ENCODE data around the gene SLC41A3. TPM values are rescaled to one million over a fixed set of nuclear protein-coding genes. Genes with fewer than 3 reads are reported as not detected.

Gene SLC41A3
- total RNA-seq, 4 donors from 2014 or later = 22.7 to 41.5 (median 29.1) TPM

- no peak overlapping the region for H3K4me3 ChIP-seq
- intact Hi-C loops (cut with DNase I; ENCODE audit: low total_unique reads) = no loop called here
- no peaks in the 10 kb centered on the region for H3K4me1 ChIP-seq
- H3K27ac ChIP-seq = no peak overlapping the region
- H3K9me3 ChIP-seq = no peaks in the 10 kb centered on the region
- DNase-seq = no peak
- WGBS, 2 donors (ENCODE audit: low coverage in 1 of 2) = 92 to 94% methylated on average over 5 to 8 of the region's 8 CpGs
- H3K36me3 ChIP-seq = no peaks in the 10 kb centered on the region
- H3K27me3 ChIP-seq = no peaks in the 10 kb centered on the region
- no peak for TF ChIP-seq CTCF (IDR thresholded peaks at IDR 0.05)
- TF ChIP-seq EP300 (IDR thresholded peaks at IDR 0.05; ENCODE audit: low read depth) = no peak
- no peak for TF ChIP-seq POLR2A (IDR thresholded peaks at IDR 0.05)
- TF ChIP-seq POLR2AphosphoS5 (IDR thresholded peaks at IDR 0.05) = no peak
- in situ Hi-C loops (cut with MboI; ENCODE audit: low pct_ligation_motif_present in 1 of 4, low pct_unique_long_range_greater_than_20kb in 1 of 4, low sequenced_read_pairs in 3 of 4) = no loop called here
Observed at GRCh38 chr3:126051234-126051633, 32.7 kb downstream of the SLC41A3 start.

- intact Hi-C loops (cut with DNase I; ENCODE audit: low total_unique reads) (no loop called here), in situ Hi-C loops (cut with MboI; ENCODE audit: low pct_ligation_motif_present in 1 of 4, low pct_unique_long_range_greater_than_20kb in 1 of 4, low sequenced_read_pairs in 3 of 4) (no loop called here)
- no peak overlapping the region for H3K27ac ChIP-seq
- H3K9me3 ChIP-seq = no peaks in the 10 kb centered on the region
- no peaks in the 10 kb centered on the region for H3K36me3 ChIP-seq
- 86 to 100% methylated on average over 3 to 10 of the region's 10 CpGs for WGBS, 2 donors (ENCODE audit: low coverage in 1 of 2)
- no peaks in the 10 kb centered on the region for H3K27me3 ChIP-seq
- no peaks in the 10 kb centered on the region for H3K4me1 ChIP-seq
- TF ChIP-seq EP300 (IDR thresholded peaks at IDR 0.05; ENCODE audit: low read depth) (no peak), POLR2A (IDR thresholded peaks at IDR 0.05) (no peak), CTCF (IDR thresholded peaks at IDR 0.05) (no peak), POLR2AphosphoS5 (IDR thresholded peaks at IDR 0.05) (no peak)
- no peak overlapping the region for H3K4me3 ChIP-seq
- no peak for DNase-seq
Observed at GRCh38 chr3:126050626-126051025, 33.3 kb downstream of the SLC41A3 start.

- Histone ChIP-seq H3K27me3 (no peaks in the 10 kb centered on the region), H3K27ac (no peak overlapping the region), H3K4me3 (no peak overlapping the region), H3K4me1 (no peaks in the 10 kb centered on the region), H3K36me3 (no peaks in the 10 kb centered on the region), H3K9me3 (no peaks in the 10 kb centered on the region)
- intact Hi-C loops (cut with DNase I; ENCODE audit: low total_unique reads) = no loop called here
- no peak for DNase-seq
- WGBS, 2 donors (ENCODE audit: low coverage in 1 of 2) = 60 to 95% methylated on average over 1 to 3 of the region's 3 CpGs
- in situ Hi-C loops (cut with MboI; ENCODE audit: low pct_ligation_motif_present in 1 of 4, low pct_unique_long_range_greater_than_20kb in 1 of 4, low sequenced_read_pairs in 3 of 4) = no loop called here
- TF ChIP-seq POLR2A (IDR thresholded peaks at IDR 0.05) (no peak), CTCF (IDR thresholded peaks at IDR 0.05) (no peak), POLR2AphosphoS5 (IDR thresholded peaks at IDR 0.05) (no peak), EP300 (IDR thresholded peaks at IDR 0.05; ENCODE audit: low read depth) (no peak)
Observed at GRCh38 chr3:126050050-126050392, 33.9 kb downstream of the SLC41A3 start.

GRCh38 chr3:126049289-126050049 is 34.5 kb downstream of the SLC41A3 start:
- intact Hi-C loops (cut with DNase I; ENCODE audit: low total_unique reads) = no loop called here
- DNase-seq = no peak

More at GRCh38 chr3:126049289-126050049, 34.5 kb downstream of the SLC41A3 start:
- Histone ChIP-seq H3K27me3 (no peaks in the 10 kb centered on the region), H3K4me1 (no peaks in the 10 kb centered on the region), H3K36me3 (no peaks in the 10 kb centered on the region), H3K27ac (no peak overlapping the region), H3K4me3 (no peak overlapping the region), H3K9me3 (no peaks in the 10 kb centered on the region)
- in situ Hi-C loops (cut with MboI; ENCODE audit: low pct_ligation_motif_present in 1 of 4, low pct_unique_long_range_greater_than_20kb in 1 of 4, low sequenced_read_pairs in 3 of 4) = no loop called here
- WGBS, 2 donors (ENCODE audit: low coverage in 1 of 2) = 61 to 88% methylated on average over 3 to 5 of the region's 5 CpGs
- TF ChIP-seq POLR2A (IDR thresholded peaks at IDR 0.05) = no peak
- TF ChIP-seq POLR2AphosphoS5 (IDR thresholded peaks at IDR 0.05) = no peak
- no peak for TF ChIP-seq EP300 (IDR thresholded peaks at IDR 0.05; ENCODE audit: low read depth)
- TF ChIP-seq CTCF (IDR thresholded peaks at IDR 0.05) = no peak

Measured in transverse colon (tissue), 4 donors.